GM12878 (cell line): ENCODE measurements around the gene PHF3. TPM values are rescaled to one million over a fixed set of nuclear protein-coding genes. Genes with fewer than 3 reads are reported as not detected.
A peak's percentile ranks its signal among the peaks of the same experiment; 100 is the strongest.

Experiments used
- ATAC-seq: fragments of 200-7000 bp; cut with Tn5 transposase; 3 replicates; pipeline ENCODE4 v1.9.1; 2020; ENCODE audit warnings: mild to moderate bottlenecking, moderate library complexity
- BruUV-seq: library from RNA; stranded (reverse); fragments of 400-500 nt; replicated peaks from 2 replicates; lab custom pipeline; 2021; lab: Mats Ljungman, UMichigan
- CTCF ChIA-PET: fragments of 300-600 bp; sonication (Branson Sonifier 250); formaldehyde crosslinking; extraction: SDS; loops from one replicate; lab custom pipeline; 2021; ENCODE audit warnings: inconsistent platforms; lab: Yijun Ruan, JAX
- POLR2A ChIA-PET: fragments of 350-600 bp; formaldehyde crosslinking; extraction: SDS; loops from one replicate; lab custom pipeline; 2021; ENCODE audit warnings: inconsistent platforms; lab: Charles Lee
- RAD21 ChIA-PET: fragments of 300-600 bp; sonication (Branson Sonifier 250); formaldehyde crosslinking; loops from one replicate; lab custom pipeline; 2023; ENCODE audit warnings: antibody characterized with exemption; ENCODE audit not compliant: unreplicated experiment; lab: Charles Lee
- SMC1A ChIA-PET: fragments of 300-600 bp; sonication (Branson Sonifier 250); formaldehyde crosslinking; loops from one replicate; lab custom pipeline; 2023; ENCODE audit not compliant: unreplicated experiment, uncharacterized antibody; lab: Charles Lee
- DNase-seq: peaks from one replicate; pipeline ENCODE4 v3.0.0-alpha.2; 2011; ENCODE audit warnings: low read depth, low spot score
- FAIRE-seq: peaks from 3 replicates; lab custom pipeline; 2011; peaks lifted over from hg19 to GRCh38; lab: Jason Lieb, UNC
- H2AFZ ChIP-seq: 2 replicates; pipeline ENCODE4 v1.6.0; 2011; ENCODE audit warnings: low read depth, low read length, control low read depth; ENCODE audit not compliant: control insufficient read depth
- H3K27ac ChIP-seq: 2 replicates; pipeline ENCODE4 v1.5.1; 2011; ENCODE audit warnings: control low read depth; ENCODE audit not compliant: control insufficient read depth, insufficient read depth
- H3K27me3 ChIP-seq, 2 experiments: replicated peaks in 1 of 2; 2 replicates each; pipeline versions ENCODE4 v1.6.0 to v1.6.1; 2011; ENCODE audit warnings: low read length in 1 of 2; ENCODE audit not compliant: control insufficient read depth in 2 of 2, insufficient read depth in 2 of 2
- H3K36me3 ChIP-seq, 2 experiments: 2 replicates each; pipeline ENCODE4 v1.5.1; 2011; ENCODE audit warnings: low read length in 1 of 2; ENCODE audit not compliant: control insufficient read depth in 2 of 2, insufficient read depth in 2 of 2
- H3K4me1 ChIP-seq: 2 replicates; pipeline ENCODE4 v1.6.1; 2011; ENCODE audit warnings: mild to moderate bottlenecking, low read length, moderate library complexity, mixed read lengths; ENCODE audit not compliant: control insufficient read depth, insufficient read depth
- H3K4me2 ChIP-seq: 2 replicates; pipeline ENCODE4 v1.6.0; 2011; ENCODE audit warnings: control low read depth; ENCODE audit not compliant: control insufficient read depth, insufficient read depth
- H3K4me3 ChIP-seq: fragments of 200-600 bp; sonication (generic); 2 replicates; pipeline ENCODE4 v1.5.1; 2016
- H3K79me2 ChIP-seq: 2 replicates; pipeline ENCODE4 v1.6.0; 2011; ENCODE audit warnings: low read length; ENCODE audit not compliant: control insufficient read depth, insufficient read depth
- H3K9ac ChIP-seq: 2 replicates; pipeline ENCODE4 v1.8.0; 2011; ENCODE audit warnings: low read length, control low read depth, mixed read lengths; ENCODE audit not compliant: control insufficient read depth, insufficient read depth
- H3K9me3 ChIP-seq: replicated peaks from 3 replicates; pipeline ENCODE4 v1.5.1; 2011; ENCODE audit warnings: mild to moderate bottlenecking, low read length; ENCODE audit not compliant: control insufficient read depth, insufficient read depth
- H4K20me1 ChIP-seq: 2 replicates; pipeline ENCODE4 v1.6.0; 2011; ENCODE audit not compliant: control insufficient read depth, insufficient read depth
- CBX3 ChIP-seq: fragments of 200-600 bp; sonication (generic); IDR thresholded peaks from 2 replicates; pipeline ENCODE4 v1.6.1; 2016; ENCODE audit warnings: low read depth, borderline replicate concordance
- CREB1 ChIP-seq: IDR thresholded peaks from 2 replicates; pipeline ENCODE4 v1.6.1; 2012; ENCODE audit warnings: low read depth, mild to moderate bottlenecking, inconsistent platforms
- EZH2 ChIP-seq: IDR thresholded peaks from 2 replicates; pipeline ENCODE4 v1.6.1; 2012; ENCODE audit warnings: low read depth, mild to moderate bottlenecking, control low read depth, inconsistent platforms, low read length, borderline replicate concordance; ENCODE audit not compliant: control insufficient read depth
- IKZF1 ChIP-seq: fragments of 450-650 bp; conservative IDR thresholded peaks from 2 replicates; pipeline ENCODE4 v1.6.1; 2017; ENCODE audit warnings: antibody characterized with exemption, mild to moderate bottlenecking
- MLLT1 ChIP-seq: fragments of 450-650 bp; IDR thresholded peaks from 2 replicates; pipeline ENCODE4 v1.6.1; 2016; ENCODE audit warnings: mild to moderate bottlenecking
- MYB ChIP-seq: fragments of 150-350 bp; IDR thresholded peaks from 2 replicates; pipeline ENCODE4 v1.6.1; 2014; ENCODE audit warnings: mild to moderate bottlenecking, low read depth, low read length, borderline replicate concordance
- NFYB ChIP-seq: IDR thresholded peaks from 2 replicates; pipeline ENCODE4 v1.6.1; 2011; ENCODE audit warnings: low read depth, mild to moderate bottlenecking, low read length, improper control_type of control experiment, moderate library complexity; ENCODE audit not compliant: insufficient read depth
- RCOR1 ChIP-seq: conservative IDR thresholded peaks from 2 replicates; pipeline ENCODE4 v1.6.1; 2012; ENCODE audit warnings: low read depth, low read length, improper control_type of control experiment
- SMARCA5 ChIP-seq: fragments of 450-650 bp; IDR thresholded peaks from 2 replicates; pipeline ENCODE4 v1.6.1; 2017; ENCODE audit warnings: mild to moderate bottlenecking
- STAT3 ChIP-seq: IDR thresholded peaks from 2 replicates; pipeline ENCODE4 v1.6.1; 2011; ENCODE audit warnings: low read depth, low read length, improper control_type of control experiment
- TAF1 ChIP-seq: IDR thresholded peaks from 2 replicates; pipeline ENCODE4 v1.6.1; 2011; ENCODE audit warnings: mild to moderate bottlenecking, low read depth, low read length, borderline replicate concordance
- WGBS: methylation state at CpG from one replicate; pipeline ENCODE4 v1.1.6; 2016; ENCODE audit warnings: low lambda C conversion rate; ENCODE audit not compliant: insufficient replicate concordance, insufficient coverage; ENCODE audit errors: missing lambda C conversion rate; 5-methylcytosine and 5-hydroxymethylcytosine counted together
- in situ Hi-C: fragments of 300-500 bp; cut with MboI; formaldehyde crosslinking; loops from 9 replicates; pipeline ENCODE4 v1.14.3; 2018; ENCODE audit warnings: mixed read lengths
- intact Hi-C: fragments of 100-400 bp; cut with micrococcal nuclease; formaldehyde crosslinking; loops from one replicate; pipeline ENCODE4 v1.14.2; 2022; ENCODE audit not compliant: unreplicated experiment
- polyA plus RNA-seq, 11 experiments: library from polyadenylated mRNA; depleted of rRNA in 4 of 11; unstranded in 6 of 11; stranded (reverse) in 5 of 11; fragments of >200 nt; fragmentation: Nextera tagmentation in 4 of 11; fragmentation: Illumina TruSeq in 1 of 11; extraction: Ambion mirVana in 4 of 11; extraction: Trizol in 1 of 11; gene quantifications; 1 replicate in 1 of 11; 2 replicates in 10 of 11; pipeline versions ENCODE4 v1.2.1 to v1.2.3, GENCODE V29; 2011 to 2016; ENCODE audit warnings: inconsistent platforms in 2 of 11, missing spikeins in 2 of 11, low read depth in 1 of 11
- total RNA-seq, 4 experiments: library from RNA; depleted of rRNA in 3 of 4; stranded (reverse); fragments of >200 nt in 3 of 4; fragmentation: Illumina TruSeq in 1 of 4; extraction: Trizol in 1 of 4; gene quantifications; 2 replicates each; pipeline versions ENCODE4 v1.2.1 to v1.2.3, GENCODE V29; 2013 to 2021

PHF3 gene
- total and polyA plus RNA-seq, 10 of the 15 experiments (the other 5 are each of a cell fraction or from before 2014, with no cell fraction given): 8.3 to 61.5 (median 26.6) TPM

- ATAC-seq (peak; percentile 18; the same call in 1 of the 3 replicates), FAIRE-seq (no peak), DNase-seq (no peak)
- ChIA-PET RAD21 (interaction anchor here (1.0 to 2.9 kb wide), 4 partner anchors 20 to 310 kb away, joined by 3 to 7 read pairs (median 4); no protein-coding TSS in a partner anchor), POLR2A (interaction anchor here (0.5 to 1.4 kb wide), 3 partner anchors 12 to 244 kb away, joined by 3 to 4 read pairs (median 3); no protein-coding TSS in a partner anchor), CTCF (interaction anchor here (0.7 to 2.4 kb wide), 7 partner anchors 10 to 101 kb away, joined by 3 to 6 read pairs (median 3); partner anchors contain the start of gene PHF3), SMC1A (interaction anchor here (0.8 to 1.7 kb wide), 7 partner anchors 9 to 60 kb away, joined by 3 to 5 read pairs (median 4); no protein-coding TSS in a partner anchor)
- Histone ChIP-seq H3K27ac (no peak overlapping the region), H3K4me2 (no peak overlapping the region), H2AFZ (no peak overlapping the region), H3K4me1 (no peaks in the 10 kb centered on the region), H4K20me1 (no peaks in the 10 kb centered on the region), H3K4me3 (no peak overlapping the region), H3K9ac (no peak overlapping the region), H3K27me3 (no peaks in the 10 kb centered on the region), H3K79me2 (peaks cover 58% of the 10 kb centered on the region), H3K9me3 (no peaks in the 10 kb centered on the region), H3K36me3 (peaks cover 0 to 6% of the 10 kb centered on the region in 2 experiments; a peak in 1 of 4 replicates)
- in situ Hi-C loops: no loop called here
- intact Hi-C loops: no loop called here
- WGBS: 96% methylated on average over 5 of the region's 5 CpGs
- no TSS peak for BruUV-seq
- TF ChIP-seq TAF1 (no peak), RCOR1 (no peak), MLLT1 (no peak), NFYB (no peak), MYB (no peak), STAT3 (no peak), CREB1 (no peak), IKZF1 (no peak), EZH2 (no peak), CBX3 (no peak), SMARCA5 (no peak)
Observed at GRCh38 chr6:63663147-63663955, 27.7 kb downstream of the PHF3 start.
